HCT116 (cell line): ENCODE measurements around the gene DTX1. TPM values are rescaled to one million over a fixed set of nuclear protein-coding genes. Genes with fewer than 3 reads are reported as not detected.

Source experiments
- ATAC-seq: fragments of 200-7000 bp; cut with Tn5 transposase; 2 replicates; pipeline ENCODE4 v1.9.1; 2020; ENCODE audit warnings: mild to moderate bottlenecking, moderate library complexity
- BruUV-seq: library from RNA; stranded (reverse); fragments of 400-500 nt; replicated peaks from 2 replicates; lab custom pipeline; 2021; lab: Mats Ljungman, UMichigan
- CTCF ChIA-PET: fragments of 300-600 bp; sonication (Branson Sonifier 250); formaldehyde crosslinking; loops from one replicate; lab custom pipeline; 2021; ENCODE audit warnings: antibody characterized with exemption; lab: Charles Lee
- POLR2A ChIA-PET: fragments of 300-600, 350-600 bp; sonication (Branson Sonifier 250); formaldehyde crosslinking; loops from one replicate; lab custom pipeline; 2021; ENCODE audit warnings: antibody characterized with exemption; lab: Charles Lee
- RAD21 ChIA-PET, 2 experiments: fragments of 300-600 bp; sonication (Branson Sonifier 250); formaldehyde crosslinking; loops; one replicate each; lab custom pipeline; 2023; ENCODE audit warnings: low total read pairs in 2 of 2; ENCODE audit not compliant: uncharacterized antibody in 2 of 2, unreplicated experiment in 2 of 2, low non-redundant PET in 1 of 2; lab: Charles Lee
- DNase-seq: peaks from one replicate; pipeline ENCODE4 v3.0.0-alpha.2; 2010; ENCODE audit warnings: low read depth, low spot score
- H2AFZ ChIP-seq: fragments of 200-600 bp; shearing (Covaris generic), sonication (generic); 2 replicates; pipeline ENCODE4 v1.6.1; 2017; ENCODE audit warnings: low read depth, mixed run types, mixed read lengths, antibody characterized with exemption, low read length; ENCODE audit not compliant: poor library complexity, severe bottlenecking
- H3K27ac ChIP-seq: 2 replicates; pipeline ENCODE4 v1.5.1; 2012; ENCODE audit warnings: low read depth, low read length
- H3K27me3 ChIP-seq: fragments of 200-600 bp; sonication (generic); 2 replicates; pipeline ENCODE4 v1.6.1; 2016; ENCODE audit warnings: mixed run types, low read length, mixed read lengths; ENCODE audit not compliant: insufficient read depth
- H3K36me3 ChIP-seq, 2 experiments: fragments of 200-500 bp in 1 of 2; fragments of 200-600 bp in 1 of 2; sonication (Bioruptor generic) in 1 of 2; sonication (generic) in 1 of 2; 2 replicates each; pipeline versions ENCODE4 v1.5.1 to v1.6.1; 2014 to 2016; ENCODE audit warnings: low read length in 2 of 2, inconsistent platforms in 1 of 2, mixed read lengths in 1 of 2, mixed run types in 1 of 2; ENCODE audit not compliant: insufficient read depth in 2 of 2, control insufficient read depth in 1 of 2
- H3K4me1 ChIP-seq, 2 experiments: fragments of 200-600 bp in 1 of 2; sonication (generic) in 1 of 2; 2 replicates each; pipeline versions ENCODE4 v1.5.1 to v1.6.1; 2012 to 2017; ENCODE audit warnings: low read length in 2 of 2, inconsistent platforms in 1 of 2, mild to moderate bottlenecking in 1 of 2, mixed read lengths in 1 of 2, mixed run types in 1 of 2, moderate library complexity in 1 of 2; ENCODE audit not compliant: insufficient read depth in 2 of 2, control insufficient read depth in 1 of 2
- H3K4me2 ChIP-seq: fragments of 200-600 bp; sonication (generic); 2 replicates; pipeline ENCODE4 v1.6.1; 2017; ENCODE audit warnings: mixed run types, low read length, mixed read lengths
- H3K4me3 ChIP-seq, 2 experiments: fragments of 200-600 bp in 1 of 2; sonication (generic) in 1 of 2; replicated peaks in 1 of 2; 2 replicates each; pipeline ENCODE4 v1.5.1; 2011 to 2016; ENCODE audit warnings: low read length in 2 of 2, control low read depth in 1 of 2, low read depth in 1 of 2, mild to moderate bottlenecking in 1 of 2, mixed read lengths in 1 of 2, mixed run types in 1 of 2
- H3K79me2 ChIP-seq: fragments of 200-600 bp; sonication (generic); 2 replicates; pipeline ENCODE4 v1.6.1; 2017; ENCODE audit warnings: mild to moderate bottlenecking, mixed run types, low read length, moderate library complexity, mixed read lengths; ENCODE audit not compliant: insufficient read depth
- H3K9ac ChIP-seq: fragments of 200-600 bp; sonication (generic); 2 replicates; pipeline ENCODE4 v1.6.1; 2016; ENCODE audit warnings: low read length, mixed read lengths
- H3K9me2 ChIP-seq: fragments of 200-600 bp; sonication (generic), shearing (Covaris generic); 2 replicates; pipeline ENCODE4 v1.6.1; 2017; ENCODE audit warnings: mixed run types, mild to moderate bottlenecking, moderate library complexity; ENCODE audit not compliant: insufficient read depth
- H3K9me3 ChIP-seq, 2 experiments: fragments of 200-500 bp in 1 of 2; fragments of 200-600 bp in 1 of 2; sonication (Bioruptor generic) in 1 of 2; sonication (generic) in 1 of 2; 2 replicates each; pipeline ENCODE4 v1.6.1; 2014 to 2017; ENCODE audit warnings: low read length in 2 of 2, mixed read lengths in 2 of 2, inconsistent platforms in 1 of 2, low read depth in 1 of 2, mild to moderate bottlenecking in 1 of 2, mixed run types in 1 of 2, moderate library complexity in 1 of 2; ENCODE audit not compliant: control insufficient read depth in 1 of 2, insufficient read depth in 1 of 2
- H4K20me1 ChIP-seq: fragments of 200-600 bp; sonication (generic), shearing (Covaris generic); 2 replicates; pipeline ENCODE4 v1.6.1; 2017; ENCODE audit warnings: mixed run types, mild to moderate bottlenecking, moderate library complexity; ENCODE audit not compliant: insufficient read depth
- CBX3 ChIP-seq: IDR thresholded peaks from 2 replicates; pipeline ENCODE4 v1.6.1; 2012; ENCODE audit warnings: low read depth
- EGR1 ChIP-seq: IDR thresholded peaks from 2 replicates; pipeline ENCODE4 v1.6.1; 2012; ENCODE audit warnings: low read depth
- ELF1 ChIP-seq: IDR thresholded peaks from 2 replicates; pipeline ENCODE4 v1.6.1; 2012; ENCODE audit warnings: low read depth, borderline replicate concordance
- FOSL1 ChIP-seq: IDR thresholded peaks from 2 replicates; pipeline ENCODE4 v1.6.1; 2012; ENCODE audit warnings: low read depth
- RAD21 ChIP-seq: IDR thresholded peaks from 2 replicates; pipeline ENCODE4 v1.6.1; 2012; ENCODE audit warnings: low read depth, mild to moderate bottlenecking
- SIN3A ChIP-seq: IDR thresholded peaks from 2 replicates; pipeline ENCODE4 v1.6.1; 2012; ENCODE audit warnings: low read depth
- TCF7L2 ChIP-seq: IDR thresholded peaks from 2 replicates; pipeline ENCODE4 v1.7.0; 2011; ENCODE audit warnings: borderline replicate concordance, inconsistent platforms; ENCODE audit not compliant: insufficient read depth, insufficient read length; ENCODE audit errors: extremely low read depth
- YY1 ChIP-seq: IDR thresholded peaks from 2 replicates; pipeline ENCODE4 v1.6.1; 2011; ENCODE audit warnings: low read length, low read depth, moderate library complexity, mild to moderate bottlenecking; ENCODE audit not compliant: insufficient replicate concordance; ENCODE audit errors: extremely low read depth
- ZFX ChIP-seq: fragments of 450-650 bp; IDR thresholded peaks from 2 replicates; pipeline ENCODE4 v1.6.1; 2017
- intact Hi-C: fragments of 100-400 bp; cut with micrococcal nuclease; formaldehyde crosslinking; loops from 2 replicates; pipeline ENCODE4 v1.10.0; 2022
- total RNA-seq: library from RNA; stranded (reverse); gene quantifications from one replicate; pipeline ENCODE4 v1.2.1, GENCODE V29; 2021; ENCODE audit not compliant: unreplicated experiment
- TF ChIP-seq, protein P1 (sequence below): IDR thresholded peaks from 2 replicates; pipeline ENCODE4 v1.6.1; 2012
- TF ChIP-seq, protein P2 (sequence below): IDR thresholded peaks from 2 replicates; pipeline ENCODE4 v1.6.1; 2012
- TF ChIP-seq, protein P3 (sequence below), 3 experiments: fragments of 200-600 bp in 1 of 3; sonication (generic) in 1 of 3; IDR thresholded peaks in 2 of 3; conservative IDR thresholded peaks in 1 of 3; 2 replicates each; pipeline ENCODE4 v1.5.1; 2012 to 2017; ENCODE audit warnings: low read depth in 2 of 3, low read length in 2 of 3, antibody characterized with exemption in 1 of 3, borderline replicate concordance in 1 of 3, control low read depth in 1 of 3, mild to moderate bottlenecking in 1 of 3, mixed read lengths in 1 of 3, mixed run types in 1 of 3, moderate library complexity in 1 of 3; ENCODE audit not compliant: insufficient read depth in 1 of 3

DTX1 gene
- total RNA-seq, 1 experiment from 2014 or later, result not detected

DNA sequence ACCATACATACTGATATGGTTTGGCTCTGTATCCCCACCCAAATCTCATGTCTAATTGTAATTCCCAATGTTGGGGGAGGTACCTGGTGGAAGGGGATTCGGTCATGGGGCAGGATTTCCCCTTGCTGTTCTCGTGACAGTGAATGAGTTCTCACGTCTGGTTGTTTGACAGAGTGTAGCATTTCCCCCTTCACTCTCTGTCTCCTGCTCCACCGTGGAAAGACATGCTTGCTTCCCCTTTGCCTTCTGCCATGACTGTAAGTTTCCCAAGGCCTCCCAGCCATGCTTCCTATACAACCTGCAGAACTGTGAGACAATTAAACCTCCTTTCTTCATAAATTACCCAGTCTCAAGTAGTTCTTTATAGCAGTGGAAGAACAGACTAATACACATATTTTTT is 28.8 kb upstream of the DTX1 start:
- no peak for ATAC-seq
- Histone ChIP-seq H3K79me2 (no peaks in the 10 kb centered on the region), H3K4me1 (peaks cover 0 to 5% of the 10 kb centered on the region in 2 experiments; a peak in 1 of 4 replicates), H3K27ac (no peak overlapping the region), H3K36me3 (no peaks in the 10 kb centered on the region), H4K20me1 (no peaks in the 10 kb centered on the region), H3K9ac (no peak overlapping the region), H3K9me3 (no peaks in the 10 kb centered on the region), H3K4me2 (no peak overlapping the region), H3K9me2 (no peaks in the 10 kb centered on the region), H3K4me3 (no peak overlapping the region), H3K27me3 (no peaks in the 10 kb centered on the region), H2AFZ (no peak overlapping the region)
- TF ChIP-seq FOSL1 (no peak), YY1 (no peak)
- intact Hi-C loops, result no loop called here
- DNase-seq, result no peak
- BruUV-seq, result no TSS peak
- POLR2A ChIA-PET, result no interaction called here
- CTCF ChIA-PET, result no interaction called here
- RAD21 ChIA-PET, result no interaction called here

DNA sequence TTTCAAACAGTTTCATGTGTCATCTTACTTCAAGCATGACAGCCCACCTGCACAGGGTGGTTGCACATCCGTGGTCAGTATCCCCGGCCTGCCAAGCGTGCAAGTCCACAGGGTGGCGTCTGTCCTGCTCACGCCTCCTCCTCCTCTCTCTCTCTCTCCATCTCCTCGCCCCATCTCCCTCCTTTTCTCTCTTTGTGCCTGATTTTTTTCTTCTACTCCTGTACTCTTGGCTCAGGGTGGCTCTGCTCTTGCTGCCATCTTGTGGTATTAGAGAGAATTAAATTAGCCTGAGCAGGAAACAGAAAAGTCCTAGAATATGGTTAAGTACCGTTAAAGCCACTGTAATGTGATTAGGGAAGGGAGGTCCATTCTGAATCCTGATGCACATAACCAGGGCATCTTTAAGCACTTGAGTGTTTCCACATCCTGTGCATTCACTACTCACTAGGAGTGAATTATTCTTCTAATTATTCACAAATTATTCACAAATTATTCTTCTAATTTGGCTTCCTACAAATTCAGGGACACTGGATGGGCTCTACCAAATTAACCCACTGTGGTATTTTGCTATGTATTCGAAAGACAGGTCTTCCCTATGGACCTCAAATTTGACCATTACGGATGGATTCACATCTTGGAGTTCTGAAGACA is 25.5 kb upstream of the DTX1 start:
- TF ChIP-seq, protein P1, sequence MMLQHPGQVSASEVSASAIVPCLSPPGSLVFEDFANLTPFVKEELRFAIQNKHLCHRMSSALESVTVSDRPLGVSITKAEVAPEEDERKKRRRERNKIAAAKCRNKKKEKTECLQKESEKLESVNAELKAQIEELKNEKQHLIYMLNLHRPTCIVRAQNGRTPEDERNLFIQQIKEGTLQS, result no peak
- TF ChIP-seq ZFX, result no peak
- TF ChIP-seq ELF1, result no peak; the same call in 1 of the 2 replicates
- peak; percentile 92 for TF ChIP-seq CBX3
- no peak for TF ChIP-seq YY1
- TF ChIP-seq, protein P2, sequence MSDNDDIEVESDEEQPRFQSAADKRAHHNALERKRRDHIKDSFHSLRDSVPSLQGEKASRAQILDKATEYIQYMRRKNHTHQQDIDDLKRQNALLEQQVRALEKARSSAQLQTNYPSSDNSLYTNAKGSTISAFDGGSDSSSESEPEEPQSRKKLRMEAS, result peak; percentile 67
- TF ChIP-seq TCF7L2, result no peak
- no peak for TF ChIP-seq EGR1
- TF ChIP-seq, protein P3, sequence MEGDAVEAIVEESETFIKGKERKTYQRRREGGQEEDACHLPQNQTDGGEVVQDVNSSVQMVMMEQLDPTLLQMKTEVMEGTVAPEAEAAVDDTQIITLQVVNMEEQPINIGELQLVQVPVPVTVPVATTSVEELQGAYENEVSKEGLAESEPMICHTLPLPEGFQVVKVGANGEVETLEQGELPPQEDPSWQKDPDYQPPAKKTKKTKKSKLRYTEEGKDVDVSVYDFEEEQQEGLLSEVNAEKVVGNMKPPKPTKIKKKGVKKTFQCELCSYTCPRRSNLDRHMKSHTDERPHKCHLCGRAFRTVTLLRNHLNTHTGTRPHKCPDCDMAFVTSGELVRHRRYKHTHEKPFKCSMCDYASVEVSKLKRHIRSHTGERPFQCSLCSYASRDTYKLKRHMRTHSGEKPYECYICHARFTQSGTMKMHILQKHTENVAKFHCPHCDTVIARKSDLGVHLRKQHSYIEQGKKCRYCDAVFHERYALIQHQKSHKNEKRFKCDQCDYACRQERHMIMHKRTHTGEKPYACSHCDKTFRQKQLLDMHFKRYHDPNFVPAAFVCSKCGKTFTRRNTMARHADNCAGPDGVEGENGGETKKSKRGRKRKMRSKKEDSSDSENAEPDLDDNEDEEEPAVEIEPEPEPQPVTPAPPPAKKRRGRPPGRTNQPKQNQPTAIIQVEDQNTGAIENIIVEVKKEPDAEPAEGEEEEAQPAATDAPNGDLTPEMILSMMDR (IDR thresholded peaks at IDR 0.05 in 2 of 3, conservative IDR thresholded peaks at IDR 0.05 in 1 of 3; ENCODE audit: borderline replicate concordance in 1 of 3, insufficient read depth in 1 of 3, low read depth in 2 of 3, low read length in 2 of 3), result peak; percentile 73 to 97 (median 83)
- TF ChIP-seq SIN3A, result no peak
- peak; percentile 83 for TF ChIP-seq RAD21
- Histone ChIP-seq H3K4me1 (peaks cover 0 to 5% of the 10 kb centered on the region in 2 experiments; a peak in 1 of 4 replicates), H3K9me2 (no peaks in the 10 kb centered on the region), H2AFZ (peak overlapping the region; percentile 93), H3K79me2 (no peaks in the 10 kb centered on the region), H3K4me3 (no peak overlapping the region), H3K9ac (no peak overlapping the region), H3K36me3 (no peaks in the 10 kb centered on the region), H3K4me2 (peak overlapping the region; percentile 8; the same call in 1 of the 2 replicates), H4K20me1 (no peaks in the 10 kb centered on the region), H3K9me3 (no peaks in the 10 kb centered on the region), H3K27me3 (no peaks in the 10 kb centered on the region), H3K27ac (no peak overlapping the region)
- CTCF ChIA-PET, result interaction anchor here (1.3 to 2.3 kb wide), 4 partner anchors 10 to 38 kb away, joined by 3 to 20 read pairs (median 8); no protein-coding TSS in a partner anchor
- peak; percentile 82 for DNase-seq
- RAD21 ChIA-PET, result interaction anchor here in 1 of 2 experiments (1.4 kb wide), 1 partner anchor 38 kb away, joined by 5 read pairs; no protein-coding TSS in a partner anchor
- BruUV-seq, result no TSS peak
- ATAC-seq, result peak; percentile 98
- intact Hi-C loops, result loop anchor here (1.0 kb wide), 2 partner anchors 39 to 131 kb away; no protein-coding TSS in a partner anchor
- POLR2A ChIA-PET, result no interaction called here
